Measurements from ENCODE around the gene ASCC1.
A peak's percentile ranks its signal among the peaks of the same experiment; 100 is the strongest.
"Not testable (repeated sequence)": the region's sequence is repeated elsewhere in the genome, so short reads cannot be mapped to it uniquely, and the experiment has no call there.

ASCC1 gene

DNA sequence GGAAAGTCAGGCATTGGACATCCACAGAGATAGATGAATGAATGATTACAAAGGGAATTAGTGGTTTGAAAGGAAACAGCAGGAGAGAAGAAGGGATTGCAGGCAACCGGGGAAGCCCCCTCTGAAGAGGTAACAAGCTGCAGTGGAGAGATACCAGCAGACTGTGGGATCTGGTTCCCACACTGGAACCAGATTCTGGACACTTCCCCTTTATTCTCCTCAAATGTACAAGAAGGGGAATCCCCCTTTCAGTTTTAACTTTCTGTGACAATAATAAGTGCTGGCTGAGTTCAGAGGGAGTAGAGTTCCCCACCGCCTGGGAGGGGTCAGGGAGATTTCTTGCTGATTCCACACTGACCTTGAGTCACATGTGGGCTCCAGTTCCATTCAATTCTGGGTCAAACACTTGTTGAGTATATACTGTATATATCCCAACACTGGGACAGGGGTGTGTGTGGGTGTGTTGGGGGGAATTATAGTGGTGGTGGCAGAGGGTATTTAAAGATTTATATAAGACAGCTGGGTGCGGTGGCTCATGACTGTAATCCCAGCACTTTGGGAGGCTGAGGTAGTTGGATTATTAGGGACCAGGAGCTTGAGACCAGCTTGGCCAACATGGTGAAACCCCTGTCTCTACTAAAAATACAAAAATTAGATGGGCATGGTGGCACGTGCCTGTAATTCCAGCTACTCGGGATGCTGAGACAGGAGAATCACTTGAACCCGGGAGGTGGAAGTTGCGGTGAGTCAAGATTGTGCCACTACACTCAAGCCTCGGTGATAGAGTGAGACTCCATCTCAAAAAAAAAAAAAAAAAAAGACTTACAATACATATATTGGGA is 41.2 kb upstream of the ASCC1 start:
- H3K4me1 ChIP-seq (ENCODE audit: control insufficient read depth, insufficient read depth, low read length): peaks cover 78% of the 10 kb centered on the region
- no peaks in the 10 kb centered on the region for H3K27me3 ChIP-seq (ENCODE audit: control insufficient read depth in 1 of 2, insufficient read depth in 2 of 2, low read length in 2 of 2)
- H3K27ac ChIP-seq (ENCODE audit: low read length): peak overlapping the region; percentile 96
- H3K36me3 ChIP-seq (ENCODE audit: control insufficient read depth in 2 of 2, insufficient read depth in 2 of 2, low read length in 2 of 2): no peaks in the 10 kb centered on the region
- H3K9me3 ChIP-seq (ENCODE audit: control insufficient read depth in 2 of 2, low read length in 2 of 2): no peaks in the 10 kb centered on the region
- H3K4me3 ChIP-seq (ENCODE audit: low read length in 2 of 2): no peak overlapping the region
- H3K9ac ChIP-seq (ENCODE audit: low read length in 2 of 2): no peak overlapping the region

DNA sequence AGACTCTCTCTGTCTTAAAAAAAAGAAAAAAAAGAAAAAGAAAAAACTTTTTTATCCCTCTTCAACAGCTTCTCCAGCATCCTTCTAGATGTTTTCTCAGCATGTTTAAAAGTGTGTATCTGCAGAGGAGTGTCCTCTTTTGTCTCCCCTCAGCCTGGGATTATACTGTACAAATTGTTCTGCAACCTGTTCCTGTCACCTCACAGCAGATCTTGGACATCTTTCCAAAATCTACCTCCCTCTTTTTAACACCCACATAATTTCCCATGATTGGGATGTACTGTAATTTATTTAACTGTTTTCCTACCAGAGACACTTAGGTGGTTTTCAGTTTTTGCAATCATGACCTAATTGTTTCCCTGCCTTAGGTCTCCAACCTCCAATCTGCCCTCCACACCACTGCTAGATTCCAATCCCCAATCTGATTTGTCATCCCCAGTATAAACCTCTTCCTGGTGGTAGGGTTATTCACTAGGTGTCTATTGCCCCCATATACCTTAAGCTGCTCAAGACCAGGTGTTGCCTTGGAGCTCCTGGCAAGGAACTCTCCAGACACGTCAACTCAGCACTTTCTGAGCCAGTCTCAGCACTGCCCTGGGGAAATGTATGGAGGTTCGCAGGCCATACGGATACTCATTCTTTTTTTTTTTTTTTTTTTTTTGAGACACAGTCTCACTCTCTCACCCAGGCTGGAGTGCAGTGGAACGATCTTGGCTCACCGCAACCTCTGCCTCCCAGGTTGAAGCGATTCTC is 40.1 kb upstream of the ASCC1 start:
- peaks cover 70% of the 10 kb centered on the region for H3K4me1 ChIP-seq (ENCODE audit: control insufficient read depth, insufficient read depth, low read length)
- no peaks in the 10 kb centered on the region for H3K9me3 ChIP-seq (ENCODE audit: control insufficient read depth in 2 of 2, low read length in 2 of 2)
- H3K4me3 ChIP-seq (ENCODE audit: low read length in 2 of 2): no peak overlapping the region
- no peaks in the 10 kb centered on the region for H3K27me3 ChIP-seq (ENCODE audit: control insufficient read depth in 1 of 2, insufficient read depth in 2 of 2, low read length in 2 of 2)
- no peaks in the 10 kb centered on the region for H3K36me3 ChIP-seq (ENCODE audit: control insufficient read depth in 2 of 2, insufficient read depth in 2 of 2, low read length in 2 of 2)
- H3K27ac ChIP-seq (ENCODE audit: low read length): peak overlapping the region; percentile 96
- no peak overlapping the region for H3K9ac ChIP-seq (ENCODE audit: low read length in 2 of 2)

DNA sequence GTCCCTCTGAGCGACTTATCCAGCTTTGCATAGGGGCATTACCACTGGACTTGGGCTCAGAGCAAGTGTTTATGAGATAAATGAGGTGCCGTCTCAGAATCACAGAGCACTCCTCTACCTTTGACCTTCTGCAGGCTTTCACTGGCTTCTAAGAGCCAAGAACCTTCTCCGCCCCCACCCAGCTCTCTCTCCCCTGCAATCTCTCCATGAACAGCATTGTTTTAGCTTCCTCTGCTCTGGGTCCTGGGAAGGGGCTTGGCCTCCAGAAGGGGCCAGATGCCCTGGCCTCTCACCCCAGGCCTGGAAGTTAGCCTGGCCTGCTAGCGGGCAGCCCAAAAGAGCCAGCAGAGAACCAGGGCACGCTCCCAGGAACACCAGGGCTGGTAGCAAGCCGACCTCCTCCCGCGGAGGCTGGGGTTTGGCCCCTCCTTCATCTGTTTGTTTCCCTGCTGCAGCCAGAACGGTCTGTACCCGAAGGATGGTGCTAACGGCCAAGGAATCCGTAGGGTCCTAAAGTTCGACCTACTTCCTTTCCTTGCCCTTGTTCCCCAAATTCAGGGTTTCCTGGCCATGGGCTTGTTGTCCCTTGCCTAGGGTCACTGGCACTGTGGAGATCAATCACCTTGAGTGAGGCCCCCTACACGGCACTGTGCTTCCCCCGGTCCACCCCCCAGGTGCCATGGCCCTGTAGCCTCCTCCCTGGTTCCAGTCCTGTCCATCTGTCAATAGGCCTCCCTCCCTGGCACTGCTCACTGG is 38.9 kb upstream of the ASCC1 start:
- H3K4me3 ChIP-seq (ENCODE audit: low read length in 2 of 2): peak overlapping the region; percentile 17 to 57
- no peaks in the 10 kb centered on the region for H3K27me3 ChIP-seq (ENCODE audit: control insufficient read depth in 1 of 2, insufficient read depth in 2 of 2, low read length in 2 of 2)
- peak overlapping the region; percentile 61 to 75 for H3K9ac ChIP-seq (ENCODE audit: low read length in 2 of 2)
- H3K36me3 ChIP-seq (ENCODE audit: control insufficient read depth in 2 of 2, insufficient read depth in 2 of 2, low read length in 2 of 2): no peaks in the 10 kb centered on the region
- H3K27ac ChIP-seq (ENCODE audit: low read length): peak overlapping the region; percentile 96
- no peaks in the 10 kb centered on the region for H3K9me3 ChIP-seq (ENCODE audit: control insufficient read depth in 2 of 2, low read length in 2 of 2)
- peaks cover 64% of the 10 kb centered on the region for H3K4me1 ChIP-seq (ENCODE audit: control insufficient read depth, insufficient read depth, low read length)

DNA sequence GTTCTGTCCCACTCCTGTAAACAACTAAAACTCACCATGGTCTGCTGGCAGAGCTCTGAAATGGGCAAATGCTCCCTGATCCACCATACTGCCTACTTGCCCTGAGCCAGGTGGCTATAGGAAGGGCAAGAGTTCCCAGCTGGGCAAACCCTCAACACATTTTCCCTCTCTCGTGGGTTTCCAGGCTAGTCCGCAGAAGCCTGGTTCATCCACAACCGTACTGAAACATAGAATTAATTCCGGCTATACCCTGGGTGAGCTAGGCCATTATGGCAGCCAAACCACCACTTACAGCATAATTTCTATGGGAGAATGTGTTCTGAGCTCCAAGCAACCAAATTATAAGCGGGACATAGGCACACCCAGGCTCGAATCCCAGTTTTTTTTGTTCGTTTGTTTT is 37.5 kb upstream of the ASCC1 start:
- Histone ChIP-seq H3K4me1 (ENCODE audit: control insufficient read depth, insufficient read depth, low read length) (peaks cover 58% of the 10 kb centered on the region), H3K9ac (ENCODE audit: low read length in 2 of 2) (no peak overlapping the region), H3K36me3 (ENCODE audit: control insufficient read depth in 2 of 2, insufficient read depth in 2 of 2, low read length in 2 of 2) (no peaks in the 10 kb centered on the region), H3K4me3 (ENCODE audit: low read length in 2 of 2) (no peak overlapping the region), H3K27me3 (ENCODE audit: control insufficient read depth in 1 of 2, insufficient read depth in 2 of 2, low read length in 2 of 2) (no peaks in the 10 kb centered on the region), H3K9me3 (ENCODE audit: control insufficient read depth in 2 of 2, low read length in 2 of 2) (no peaks in the 10 kb centered on the region), H3K27ac (ENCODE audit: low read length) (peak overlapping the region; percentile 96)

DNA sequence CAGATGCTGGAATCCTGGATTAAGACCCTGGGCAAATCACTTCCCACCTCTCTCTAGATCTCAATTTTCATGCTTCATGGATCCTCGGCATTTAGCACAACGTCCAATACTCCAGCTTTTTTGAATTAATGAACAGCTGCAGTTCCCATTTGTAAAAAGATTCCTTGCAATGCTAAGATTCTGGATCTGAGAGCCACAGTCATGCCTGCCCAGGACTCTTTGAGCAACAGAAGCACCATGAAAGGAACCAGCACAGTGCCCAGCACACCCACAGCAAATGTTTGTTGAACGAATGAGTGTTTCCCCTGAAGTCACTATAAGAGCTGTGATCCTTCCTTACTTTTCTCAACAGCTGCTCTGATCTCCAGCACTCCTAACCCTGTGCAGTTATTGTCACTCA is 36.9 kb upstream of the ASCC1 start:
- H3K4me3 ChIP-seq (ENCODE audit: low read length in 2 of 2): no peak overlapping the region
- H3K4me1 ChIP-seq (ENCODE audit: control insufficient read depth, insufficient read depth, low read length): peaks cover 62% of the 10 kb centered on the region
- peak overlapping the region; percentile 36 to 39 for H3K9ac ChIP-seq (ENCODE audit: low read length in 2 of 2)
- no peaks in the 10 kb centered on the region for H3K9me3 ChIP-seq (ENCODE audit: control insufficient read depth in 2 of 2, low read length in 2 of 2)
- no peaks in the 10 kb centered on the region for H3K36me3 ChIP-seq (ENCODE audit: control insufficient read depth in 2 of 2, insufficient read depth in 2 of 2, low read length in 2 of 2)
- peak overlapping the region; percentile 96 for H3K27ac ChIP-seq (ENCODE audit: low read length)
- H3K27me3 ChIP-seq (ENCODE audit: control insufficient read depth in 1 of 2, insufficient read depth in 2 of 2, low read length in 2 of 2): no peaks in the 10 kb centered on the region

DNA sequence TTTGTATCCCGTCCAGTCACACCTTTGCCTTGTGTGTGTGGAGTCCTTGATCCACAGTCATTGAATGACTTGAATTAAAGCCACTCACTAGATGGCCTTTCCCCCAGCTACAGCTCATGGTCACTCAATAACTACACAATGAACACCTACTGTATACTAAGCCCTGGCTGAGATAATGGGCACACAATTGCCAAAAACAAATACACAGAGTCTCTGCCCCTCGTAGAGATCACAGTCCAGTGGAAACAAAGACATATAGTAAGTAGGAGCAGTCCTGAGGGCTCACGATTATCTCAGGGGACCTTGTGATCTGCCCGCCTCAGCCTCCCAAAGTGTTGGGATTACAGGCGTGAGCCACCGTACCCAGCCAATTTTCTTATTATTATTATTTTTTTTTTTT is 35.6 kb upstream of the ASCC1 start:
- H3K36me3 ChIP-seq (ENCODE audit: control insufficient read depth in 2 of 2, insufficient read depth in 2 of 2, low read length in 2 of 2): no peaks in the 10 kb centered on the region
- no peak overlapping the region for H3K4me3 ChIP-seq (ENCODE audit: low read length in 2 of 2)
- H3K9ac ChIP-seq (ENCODE audit: low read length in 2 of 2): no peak overlapping the region
- no peaks in the 10 kb centered on the region for H3K27me3 ChIP-seq (ENCODE audit: control insufficient read depth in 1 of 2, insufficient read depth in 2 of 2, low read length in 2 of 2)
- peaks cover 69% of the 10 kb centered on the region for H3K4me1 ChIP-seq (ENCODE audit: control insufficient read depth, insufficient read depth, low read length)
- H3K9me3 ChIP-seq (ENCODE audit: control insufficient read depth in 2 of 2, low read length in 2 of 2): no peaks in the 10 kb centered on the region
- H3K27ac ChIP-seq (ENCODE audit: low read length): no peak overlapping the region

- Histone ChIP-seq H3K9ac (ENCODE audit: low read length in 2 of 2) (peak overlapping the region in 1 of 2 donors; percentile 29), H3K9me3 (ENCODE audit: control insufficient read depth in 2 of 2, low read length in 2 of 2) (no peaks in the 10 kb centered on the region), H3K27me3 (ENCODE audit: control insufficient read depth in 1 of 2, insufficient read depth in 2 of 2, low read length in 2 of 2) (no peaks in the 10 kb centered on the region), H3K4me1 (ENCODE audit: control insufficient read depth, insufficient read depth, low read length) (peaks cover 70% of the 10 kb centered on the region), H3K36me3 (ENCODE audit: control insufficient read depth in 2 of 2, insufficient read depth in 2 of 2, low read length in 2 of 2) (no peaks in the 10 kb centered on the region), H3K4me3 (ENCODE audit: low read length in 2 of 2) (no peak overlapping the region), H3K27ac (ENCODE audit: low read length) (peak overlapping the region; percentile 67)
Observed at GRCh38 chr10:72250666-72251065, 34.6 kb upstream of the ASCC1 start.

DNA sequence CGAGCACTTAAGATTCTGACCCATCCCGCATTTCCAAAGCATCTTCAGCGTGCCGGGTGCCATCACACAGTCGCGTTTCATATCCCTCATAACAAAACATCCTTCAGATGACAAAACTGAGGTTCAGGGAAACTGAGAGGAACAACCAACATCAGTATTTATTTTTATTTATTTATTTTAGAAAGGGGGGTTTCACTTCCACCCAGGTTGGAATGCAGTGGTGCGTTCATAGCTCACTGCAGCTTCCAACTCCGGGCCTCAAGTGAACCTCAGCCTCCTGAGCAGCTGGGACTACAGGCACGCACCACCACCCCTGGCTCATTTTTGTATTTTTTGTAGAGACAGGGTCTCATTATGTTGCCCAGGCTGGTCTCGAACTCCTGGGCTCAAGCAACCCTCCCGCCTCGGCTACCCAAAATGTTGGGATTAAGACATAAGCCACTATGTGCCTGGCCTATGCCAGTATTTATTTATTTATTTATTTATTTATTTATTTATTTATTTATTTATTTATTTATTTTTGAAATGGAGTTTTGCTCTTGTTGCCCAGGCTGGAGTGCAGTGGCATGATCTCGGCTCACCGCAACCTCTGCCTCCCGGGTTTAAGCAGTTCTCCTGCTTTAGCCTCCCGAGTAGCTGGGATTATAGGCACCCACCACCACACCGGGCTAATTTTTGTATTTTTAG is 33.2 kb upstream of the ASCC1 start:
- Histone ChIP-seq H3K27ac (ENCODE audit: low read length) (peak overlapping the region; percentile 98), H3K9ac (ENCODE audit: low read length in 2 of 2) (peak overlapping the region in 1 of 2 donors; percentile 80), H3K4me1 (ENCODE audit: control insufficient read depth, insufficient read depth, low read length) (peaks cover 67% of the 10 kb centered on the region), H3K4me3 (ENCODE audit: low read length in 2 of 2) (peak overlapping the region; percentile 13 to 64)
- not testable (repeated sequence) for H3K27me3 ChIP-seq (ENCODE audit: control insufficient read depth in 1 of 2, insufficient read depth in 2 of 2, low read length in 2 of 2); H3K36me3 ChIP-seq (ENCODE audit: control insufficient read depth in 2 of 2, insufficient read depth in 2 of 2, low read length in 2 of 2); H3K9me3 ChIP-seq (ENCODE audit: control insufficient read depth in 2 of 2, low read length in 2 of 2)

DNA sequence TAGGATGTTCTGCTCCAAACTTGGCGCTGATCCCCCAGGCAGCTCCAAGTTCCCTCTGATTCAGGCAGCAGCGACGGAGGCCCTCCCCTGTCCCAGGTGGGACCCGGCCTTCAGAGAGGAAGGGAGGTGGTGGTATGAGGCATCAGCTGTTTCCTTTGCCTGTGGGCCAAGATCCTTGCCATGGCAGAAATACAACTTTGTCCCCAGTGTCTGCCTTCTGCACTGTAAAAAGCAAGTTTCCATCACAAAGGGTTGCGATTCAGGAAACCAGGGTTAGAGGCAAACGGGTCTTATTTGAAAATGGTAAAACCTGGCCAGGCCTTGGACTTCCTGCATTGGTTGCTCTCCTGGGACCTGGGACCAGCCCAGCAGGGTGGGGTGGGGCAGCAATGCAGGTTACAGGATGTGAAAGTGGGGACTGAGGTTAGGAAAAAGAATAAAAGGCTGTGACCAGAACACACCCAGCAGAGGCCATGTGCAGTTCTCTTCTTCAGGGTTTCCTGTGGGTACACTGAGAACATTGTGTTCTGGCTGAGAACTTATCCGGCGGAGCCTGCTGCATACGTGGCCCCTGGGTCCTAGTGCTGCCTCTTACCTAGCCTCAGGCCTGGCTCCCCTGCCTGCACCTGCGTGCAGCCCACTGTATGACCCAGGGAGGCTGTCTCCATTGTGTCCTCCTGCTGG is 32.5 kb upstream of the ASCC1 start:
- Histone ChIP-seq H3K9ac (ENCODE audit: low read length in 2 of 2) (peak overlapping the region; percentile 45 to 80), H3K36me3 (ENCODE audit: control insufficient read depth in 2 of 2, insufficient read depth in 2 of 2, low read length in 2 of 2) (no peaks in the 10 kb centered on the region), H3K27me3 (ENCODE audit: control insufficient read depth in 1 of 2, insufficient read depth in 2 of 2, low read length in 2 of 2) (no peaks in the 10 kb centered on the region), H3K27ac (ENCODE audit: low read length) (peak overlapping the region; percentile 98), H3K9me3 (ENCODE audit: control insufficient read depth in 2 of 2, low read length in 2 of 2) (no peaks in the 10 kb centered on the region), H3K4me3 (ENCODE audit: low read length in 2 of 2) (peak overlapping the region; percentile 13 to 64), H3K4me1 (ENCODE audit: control insufficient read depth, insufficient read depth, low read length) (peaks cover 67% of the 10 kb centered on the region)

Data from stomach smooth muscle (tissue), 2 donors.